ENCODE measurements around the gene CDH13.

- TF ChIP-seq, protein P1, sequence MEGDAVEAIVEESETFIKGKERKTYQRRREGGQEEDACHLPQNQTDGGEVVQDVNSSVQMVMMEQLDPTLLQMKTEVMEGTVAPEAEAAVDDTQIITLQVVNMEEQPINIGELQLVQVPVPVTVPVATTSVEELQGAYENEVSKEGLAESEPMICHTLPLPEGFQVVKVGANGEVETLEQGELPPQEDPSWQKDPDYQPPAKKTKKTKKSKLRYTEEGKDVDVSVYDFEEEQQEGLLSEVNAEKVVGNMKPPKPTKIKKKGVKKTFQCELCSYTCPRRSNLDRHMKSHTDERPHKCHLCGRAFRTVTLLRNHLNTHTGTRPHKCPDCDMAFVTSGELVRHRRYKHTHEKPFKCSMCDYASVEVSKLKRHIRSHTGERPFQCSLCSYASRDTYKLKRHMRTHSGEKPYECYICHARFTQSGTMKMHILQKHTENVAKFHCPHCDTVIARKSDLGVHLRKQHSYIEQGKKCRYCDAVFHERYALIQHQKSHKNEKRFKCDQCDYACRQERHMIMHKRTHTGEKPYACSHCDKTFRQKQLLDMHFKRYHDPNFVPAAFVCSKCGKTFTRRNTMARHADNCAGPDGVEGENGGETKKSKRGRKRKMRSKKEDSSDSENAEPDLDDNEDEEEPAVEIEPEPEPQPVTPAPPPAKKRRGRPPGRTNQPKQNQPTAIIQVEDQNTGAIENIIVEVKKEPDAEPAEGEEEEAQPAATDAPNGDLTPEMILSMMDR (IDR thresholded peaks at IDR 0.05; ENCODE audit: poor library complexity, severe bottlenecking), result no peak
- TF ChIP-seq EP300 (conservative IDR thresholded peaks at IDR 0.05; ENCODE audit: poor library complexity, severe bottlenecking) (no peak), EZH2 (IDR thresholded peaks at IDR 0.05; ENCODE audit: borderline replicate concordance, insufficient read depth, low read length, poor library complexity, severe bottlenecking) (no peak), MXI1 (conservative IDR thresholded peaks at IDR 0.05; ENCODE audit: poor library complexity, severe bottlenecking) (no peak)
Observed at GRCh38 chr16:83704656-83705055, 1077.9 kb downstream of the CDH13 start.

Measured in neural cell (in vitro differentiated cells).